ENCODE measurements around the gene PROCA1.

GRCh38 chr17:28675980-28676379, 35.7 kb downstream of the PROCA1 start:
- peak; percentile 53 for TF ChIP-seq CTCF (IDR thresholded peaks at IDR 0.05; ENCODE audit: insufficient read depth, low read length, poor library complexity, severe bottlenecking)
- no peak for TF ChIP-seq EZH2phosphoT487 (conservative IDR thresholded peaks at IDR 0.05; ENCODE audit: low read length)

Measured in SU-DHL-6 (cell line).